Endodermal cell (in vitro differentiated cells): ENCODE results near the gene SPATA20. TPM values are rescaled to one million over a fixed set of nuclear protein-coding genes. Genes with fewer than 3 reads are reported as not detected.

Experiments used
- DNase-seq: peaks from one replicate; pipeline ENCODE4 v3.0.0-alpha.2; 2017
- H3K27ac ChIP-seq: 2 replicates; pipeline ENCODE4 v1.5.1; 2013; ENCODE audit warnings: mild to moderate bottlenecking, low read depth, low read length, moderate library complexity
- H3K27me3 ChIP-seq: 2 replicates; pipeline ENCODE4 v1.6.1; 2013; ENCODE audit warnings: mild to moderate bottlenecking, low read length, moderate library complexity; ENCODE audit not compliant: insufficient read depth, control insufficient read depth, poor library complexity, severe bottlenecking
- H3K36me3 ChIP-seq: 2 replicates; pipeline ENCODE4 v1.7.0; 2013; ENCODE audit warnings: mild to moderate bottlenecking, low read length, moderate library complexity; ENCODE audit not compliant: control insufficient read depth, insufficient read depth
- H3K4me1 ChIP-seq: one replicate; pipeline ENCODE4 v1.7.0; 2013; ENCODE audit warnings: low read length; ENCODE audit not compliant: control insufficient read depth, insufficient read depth
- H3K4me3 ChIP-seq: 2 replicates; pipeline ENCODE4 v1.5.1; 2013; ENCODE audit warnings: mild to moderate bottlenecking, low read length, moderate library complexity
- H3K9ac ChIP-seq: 2 replicates; pipeline ENCODE4 v1.6.1; 2013; ENCODE audit warnings: mild to moderate bottlenecking, low read length, moderate library complexity; ENCODE audit not compliant: poor library complexity, severe bottlenecking; ENCODE audit errors: extremely low read depth
- H3K9me3 ChIP-seq: 2 replicates; pipeline ENCODE4 v1.6.1; 2013; ENCODE audit warnings: mild to moderate bottlenecking, low read length, moderate library complexity; ENCODE audit not compliant: control insufficient read depth
- H3K27ac Mint-ChIP-seq: 2 replicates; pipeline ENCODE4 v1.8.0; 2020; ENCODE audit warnings: mixed read lengths
- H3K27me3 Mint-ChIP-seq: 2 replicates; pipeline ENCODE4 v1.8.0; 2021; ENCODE audit warnings: mild to moderate bottlenecking, mixed read lengths; ENCODE audit not compliant: insufficient read depth
- H3K36me3 Mint-ChIP-seq: 2 replicates; pipeline ENCODE4 v1.8.0; 2020; ENCODE audit warnings: low read depth, mixed read lengths
- H3K4me1 Mint-ChIP-seq: 2 replicates; pipeline ENCODE4 v1.8.0; 2020; ENCODE audit warnings: mixed read lengths
- H3K4me3 Mint-ChIP-seq: 2 replicates; pipeline ENCODE4 v1.8.0; 2020; ENCODE audit warnings: mild to moderate bottlenecking, moderate library complexity, mixed read lengths
- H3K9me3 Mint-ChIP-seq: 2 replicates; pipeline ENCODE4 v1.8.0; 2020; ENCODE audit warnings: mild to moderate bottlenecking, mixed read lengths
- WGBS, 2 experiments: methylation state at CpG; one replicate each; pipeline versions ENCODE4 v1.1.5 to v1.1.7; 2013; ENCODE audit warnings: missing lambda C conversion rate in 2 of 2, mixed read lengths in 1 of 2; ENCODE audit not compliant: insufficient coverage in 1 of 2, insufficient read length in 1 of 2; 5-methylcytosine and 5-hydroxymethylcytosine counted together
- total RNA-seq, 2 donors: library from RNA; stranded (reverse); fragmentation: NEBNext Ultra II Directional in 1 of 2; extraction: Animal tissue kit (Norgen Biotek cat#: 25700) in 1 of 2; gene quantifications; 2 replicates in 1 of 2; 3 replicates in 1 of 2; pipeline ENCODE4 v1.2.1, GENCODE V29; 2021
- TF ChIP-seq, protein P1 (sequence below): fragments of 200-600 bp; sonication (generic); conservative IDR thresholded peaks from 2 replicates; pipeline ENCODE4 v1.5.0; 2021; ENCODE audit warnings: antibody characterized with exemption, mild to moderate bottlenecking

SPATA20 gene
- total RNA-seq, 2 donors from 2014 or later = 40.4 to 40.5 TPM

DNA sequence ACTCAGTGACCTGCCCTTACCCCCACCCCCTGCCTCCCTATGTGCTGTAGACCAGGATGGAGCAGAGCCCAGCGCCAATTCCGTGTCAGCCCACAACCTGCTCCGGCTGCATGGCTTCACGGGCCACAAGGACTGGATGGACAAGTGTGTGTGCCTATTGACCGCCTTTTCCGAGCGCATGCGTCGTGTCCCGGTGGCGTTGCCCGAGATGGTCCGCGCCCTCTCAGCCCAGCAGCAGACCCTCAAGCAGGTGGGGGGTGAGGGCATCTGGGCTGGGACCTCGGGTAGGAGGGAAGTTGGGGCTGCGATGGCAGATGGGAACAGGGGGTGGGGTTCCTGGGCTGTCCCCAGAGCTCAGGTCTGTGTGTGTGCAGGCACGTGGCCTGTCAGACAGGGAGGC lies 7.2 kb downstream of the SPATA20 start:
- no peak overlapping the region for H3K27ac Mint-ChIP-seq

DNA sequence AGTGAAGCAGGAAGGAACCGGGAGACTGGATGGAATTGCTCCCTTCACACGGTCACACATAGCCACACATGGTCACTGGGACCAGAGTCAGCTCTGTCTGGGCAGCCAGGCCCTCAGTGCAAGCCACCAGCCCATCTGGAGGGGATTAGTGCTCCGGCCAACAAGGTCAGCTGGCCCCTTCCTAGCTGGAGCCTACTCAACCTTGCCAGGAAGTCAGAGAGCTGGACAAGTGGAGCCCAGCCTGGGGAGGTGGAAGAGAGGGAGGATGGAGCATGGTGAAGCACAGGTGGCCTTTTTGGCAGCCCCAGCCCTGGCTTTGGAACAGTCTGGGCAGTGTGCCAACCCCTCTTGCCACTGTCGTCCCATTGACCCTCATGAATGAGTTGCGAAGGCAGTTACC lies 9.8 kb downstream of the SPATA20 start:
- no peak overlapping the region for H3K4me3 Mint-ChIP-seq
- Histone ChIP-seq H3K9ac (no peak overlapping the region), H3K9me3 (no peaks in the 10 kb centered on the region)

More for the DNA sequence above, 7.2 kb downstream of the SPATA20 start:
- no peaks in the 10 kb centered on the region for H3K9me3 ChIP-seq
- no peak for DNase-seq
- Mint-ChIP-seq H3K27me3 (peaks cover 33% of the 10 kb centered on the region), H3K36me3 (peaks cover 7% of the 10 kb centered on the region), H3K4me1 (peaks cover 7% of the 10 kb centered on the region), H3K4me3 (no peak overlapping the region), H3K9me3 (no peaks in the 10 kb centered on the region)
- no peaks in the 10 kb centered on the region for H3K4me1 ChIP-seq
- H3K4me3 ChIP-seq = no peak overlapping the region
- no peak overlapping the region for H3K27ac ChIP-seq
- H3K27me3 ChIP-seq = peaks cover 34% of the 10 kb centered on the region
- WGBS, 2 experiments = 92 to 93% methylated on average over 4 to 17 of the region's 17 CpGs
- H3K36me3 ChIP-seq = no peaks in the 10 kb centered on the region
- no peak overlapping the region for H3K9ac ChIP-seq
- TF ChIP-seq, protein P1, sequence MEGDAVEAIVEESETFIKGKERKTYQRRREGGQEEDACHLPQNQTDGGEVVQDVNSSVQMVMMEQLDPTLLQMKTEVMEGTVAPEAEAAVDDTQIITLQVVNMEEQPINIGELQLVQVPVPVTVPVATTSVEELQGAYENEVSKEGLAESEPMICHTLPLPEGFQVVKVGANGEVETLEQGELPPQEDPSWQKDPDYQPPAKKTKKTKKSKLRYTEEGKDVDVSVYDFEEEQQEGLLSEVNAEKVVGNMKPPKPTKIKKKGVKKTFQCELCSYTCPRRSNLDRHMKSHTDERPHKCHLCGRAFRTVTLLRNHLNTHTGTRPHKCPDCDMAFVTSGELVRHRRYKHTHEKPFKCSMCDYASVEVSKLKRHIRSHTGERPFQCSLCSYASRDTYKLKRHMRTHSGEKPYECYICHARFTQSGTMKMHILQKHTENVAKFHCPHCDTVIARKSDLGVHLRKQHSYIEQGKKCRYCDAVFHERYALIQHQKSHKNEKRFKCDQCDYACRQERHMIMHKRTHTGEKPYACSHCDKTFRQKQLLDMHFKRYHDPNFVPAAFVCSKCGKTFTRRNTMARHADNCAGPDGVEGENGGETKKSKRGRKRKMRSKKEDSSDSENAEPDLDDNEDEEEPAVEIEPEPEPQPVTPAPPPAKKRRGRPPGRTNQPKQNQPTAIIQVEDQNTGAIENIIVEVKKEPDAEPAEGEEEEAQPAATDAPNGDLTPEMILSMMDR = no peak

DNA sequence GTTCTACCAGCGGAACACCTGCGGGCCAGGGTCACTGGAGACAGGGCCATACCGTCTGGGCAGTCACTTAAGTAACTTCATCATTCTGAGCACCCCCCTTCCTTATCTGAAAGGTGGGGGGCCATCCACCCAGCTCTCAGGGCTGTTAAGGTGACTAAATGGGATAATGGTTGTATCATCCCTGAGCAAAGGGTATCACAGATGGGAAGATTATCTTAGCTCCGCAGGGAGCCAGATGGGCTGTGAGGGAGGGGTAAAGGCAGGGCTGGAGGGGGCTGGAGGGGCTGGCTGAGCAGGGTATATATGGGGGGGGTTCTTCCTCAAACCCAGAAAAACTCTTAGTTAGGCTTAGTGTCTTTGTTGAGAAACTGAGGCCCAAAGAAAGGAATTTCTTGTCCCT lies 10.7 kb downstream of the SPATA20 start:
- TF ChIP-seq, protein P1 = no peak
- H3K9me3 Mint-ChIP-seq = no peaks in the 10 kb centered on the region
- no peak overlapping the region for H3K4me3 Mint-ChIP-seq
- H3K27ac Mint-ChIP-seq = no peak overlapping the region
- Histone ChIP-seq H3K4me1 (peaks cover 4% of the 10 kb centered on the region), H3K4me3 (no peak overlapping the region), H3K36me3 (no peaks in the 10 kb centered on the region), H3K27ac (no peak overlapping the region), H3K9me3 (no peaks in the 10 kb centered on the region), H3K9ac (no peak overlapping the region), H3K27me3 (peaks cover 64% of the 10 kb centered on the region)
- peaks cover 61% of the 10 kb centered on the region for H3K27me3 Mint-ChIP-seq
- DNase-seq = no peak
- 85 to 100% methylated on average over 1 to 4 of the region's 4 CpGs for WGBS, 2 experiments
- peaks cover 7% of the 10 kb centered on the region for H3K36me3 Mint-ChIP-seq
- peaks cover 12% of the 10 kb centered on the region for H3K4me1 Mint-ChIP-seq

More for the DNA sequence above, 9.8 kb downstream of the SPATA20 start:
- H3K27me3 ChIP-seq = peaks cover 57% of the 10 kb centered on the region
- H3K4me1 Mint-ChIP-seq = peaks cover 7% of the 10 kb centered on the region
- DNase-seq = no peak
- H3K27ac Mint-ChIP-seq = no peak overlapping the region
- TF ChIP-seq, protein P1 = no peak
- H3K4me3 ChIP-seq = no peak overlapping the region
- no peaks in the 10 kb centered on the region for H3K4me1 ChIP-seq
- H3K27ac ChIP-seq = no peak overlapping the region
- no peaks in the 10 kb centered on the region for H3K9me3 Mint-ChIP-seq
- no peaks in the 10 kb centered on the region for H3K36me3 ChIP-seq
- peaks cover 53% of the 10 kb centered on the region for H3K27me3 Mint-ChIP-seq
- H3K36me3 Mint-ChIP-seq = peaks cover 7% of the 10 kb centered on the region
- 82 to 92% methylated on average over 3 to 5 of the region's 5 CpGs for WGBS, 2 experiments
